GM12891 (cell line): ENCODE measurements around the gene FRMD5.

Experiments
- PAX5 ChIP-seq: IDR thresholded peaks from 2 replicates; pipeline ENCODE4 v1.6.1; 2011; ENCODE audit warnings: low read length, moderate library complexity, mild to moderate bottlenecking; ENCODE audit not compliant: insufficient read depth, severe bottlenecking
- POLR2A ChIP-seq: IDR thresholded peaks from 2 replicates; pipeline ENCODE4 v1.6.1; 2011; ENCODE audit warnings: low read depth, low read length, control low read depth
- POLR2AphosphoS5 ChIP-seq: IDR thresholded peaks from 2 replicates; pipeline ENCODE4 v1.6.1; 2011; ENCODE audit warnings: low read depth, low read length, control low read depth
- SPI1 ChIP-seq: IDR thresholded peaks from 2 replicates; pipeline ENCODE4 v1.6.1; 2011; ENCODE audit warnings: low read depth, low read length, control low read depth

GRCh38 chr15:43975770-43976169 is 219.3 kb downstream of the FRMD5 start:
- no peak for TF ChIP-seq POLR2AphosphoS5
- no peak for TF ChIP-seq POLR2A
- TF ChIP-seq PAX5, result no peak
- TF ChIP-seq SPI1, result no peak
